H9 (cell line): ENCODE results near the gene OR2AE1. TPM values are rescaled to one million over a fixed set of nuclear protein-coding genes. Genes with fewer than 3 reads are reported as not detected.

ENCODE experiments used
- DNase-seq: peaks from one replicate; pipeline ENCODE4 v3.0.0-alpha.2; 2017
- H2AFZ ChIP-seq: one replicate; pipeline ENCODE4 v1.6.1; 2013; ENCODE audit warnings: mild to moderate bottlenecking, low read length, control low read depth, moderate library complexity
- H2AK5ac ChIP-seq: 2 replicates; pipeline ENCODE4 v1.6.1; 2013; ENCODE audit warnings: low read length, control low read depth, mixed read lengths; ENCODE audit not compliant: insufficient read length
- H2BK120ac ChIP-seq: one replicate; pipeline ENCODE4 v1.6.1; 2013; ENCODE audit warnings: low read depth, mild to moderate bottlenecking, low read length, control low read depth, inconsistent platforms; ENCODE audit not compliant: poor library complexity, severe bottlenecking
- H2BK12ac ChIP-seq: 2 replicates; pipeline ENCODE4 v1.6.1; 2013; ENCODE audit warnings: low read length, control low read depth, mixed read lengths, low read depth; ENCODE audit not compliant: insufficient read length
- H2BK15ac ChIP-seq: 2 replicates; pipeline ENCODE4 v1.6.1; 2013; ENCODE audit warnings: low read depth, low read length, control low read depth
- H2BK20ac ChIP-seq: one replicate; pipeline ENCODE4 v1.6.1; 2013; ENCODE audit warnings: low read depth, mild to moderate bottlenecking, low read length, control low read depth, inconsistent platforms; ENCODE audit not compliant: poor library complexity, severe bottlenecking
- H2BK5ac ChIP-seq: 2 replicates; pipeline ENCODE4 v1.6.1; 2013; ENCODE audit warnings: low read length, control low read depth, mixed read lengths; ENCODE audit not compliant: insufficient read length
- H3K14ac ChIP-seq: 2 replicates; pipeline ENCODE4 v1.6.1; 2013; ENCODE audit warnings: low read length, control low read depth; ENCODE audit not compliant: insufficient read depth
- H3K18ac ChIP-seq: 2 replicates; pipeline ENCODE4 v1.6.1; 2013; ENCODE audit warnings: low read depth, mild to moderate bottlenecking, mixed read lengths, low read length, control low read depth; ENCODE audit not compliant: insufficient read length
- H3K23ac ChIP-seq: 2 replicates; pipeline ENCODE4 v1.6.1; 2013; ENCODE audit warnings: low read length, control low read depth, mixed read lengths, low read depth; ENCODE audit not compliant: insufficient read length
- H3K23me2 ChIP-seq: 2 replicates; pipeline ENCODE4 v1.6.1; 2013; ENCODE audit warnings: low read depth, mild to moderate bottlenecking, mixed read lengths, low read length, control low read depth; ENCODE audit not compliant: insufficient read length, poor library complexity, severe bottlenecking
- H3K27ac ChIP-seq: 2 replicates; pipeline ENCODE4 v1.5.1; 2013; ENCODE audit warnings: low read length, control low read depth, mixed read lengths, low read depth; ENCODE audit not compliant: insufficient read length
- H3K27me3 ChIP-seq: 2 replicates; pipeline ENCODE4 v1.6.1; 2013; ENCODE audit warnings: low read length, control low read depth, inconsistent platforms; ENCODE audit not compliant: insufficient read depth
- H3K4ac ChIP-seq: 2 replicates; pipeline ENCODE4 v1.6.1; 2013; ENCODE audit warnings: low read depth, mild to moderate bottlenecking, control low read depth, inconsistent platforms, low read length, moderate library complexity
- H3K4me1 ChIP-seq: 2 replicates; pipeline ENCODE4 v1.6.1; 2013; ENCODE audit warnings: low read length, control low read depth, inconsistent platforms; ENCODE audit not compliant: insufficient read depth
- H3K4me2 ChIP-seq: 2 replicates; pipeline ENCODE4 v1.6.1; 2013; ENCODE audit warnings: low read length, control low read depth, mixed read lengths; ENCODE audit not compliant: insufficient read length, insufficient read depth
- H3K56ac ChIP-seq: 2 replicates; pipeline ENCODE4 v1.6.1; 2013; ENCODE audit warnings: low read depth, mild to moderate bottlenecking, mixed read lengths, low read length, control low read depth; ENCODE audit not compliant: insufficient read length
- H3K79me1 ChIP-seq: 2 replicates; pipeline ENCODE4 v1.6.1; 2013; ENCODE audit warnings: low read depth, mild to moderate bottlenecking, moderate library complexity, low read length, control low read depth, inconsistent platforms; ENCODE audit not compliant: insufficient read depth, poor library complexity, severe bottlenecking
- H3K79me2 ChIP-seq: 2 replicates; pipeline ENCODE4 v1.6.1; 2013; ENCODE audit warnings: low read length, control low read depth, inconsistent platforms; ENCODE audit not compliant: insufficient read depth
- H3K9ac ChIP-seq: 2 replicates; pipeline ENCODE4 v1.6.1; 2013; ENCODE audit warnings: low read length, control low read depth, mixed read lengths; ENCODE audit not compliant: insufficient read length; ENCODE audit errors: extremely low read depth
- H3K9me3 ChIP-seq: one replicate; pipeline ENCODE4 v1.6.1; 2013; ENCODE audit warnings: low read depth, low read length, inconsistent platforms; ENCODE audit not compliant: control insufficient read depth
- H3T11ph ChIP-seq: one replicate; pipeline ENCODE4 v1.6.1; 2013; ENCODE audit warnings: mild to moderate bottlenecking, low read length, control low read depth, inconsistent platforms
- H4K20me1 ChIP-seq: one replicate; pipeline ENCODE4 v1.6.1; 2013; ENCODE audit not compliant: control insufficient read depth, insufficient read length, insufficient read depth
- H4K5ac ChIP-seq: 2 replicates; pipeline ENCODE4 v1.6.1; 2013; ENCODE audit warnings: low read depth, mild to moderate bottlenecking, mixed read lengths, low read length, control low read depth; ENCODE audit not compliant: insufficient read length
- H4K8ac ChIP-seq: replicated peaks from 2 replicates; pipeline ENCODE4 v1.6.1; 2013; ENCODE audit warnings: low read length, control low read depth, mixed read lengths, low read depth; ENCODE audit not compliant: insufficient read length
- H4K91ac ChIP-seq: 2 replicates; pipeline ENCODE4 v1.6.1; 2013; ENCODE audit warnings: low read depth, mild to moderate bottlenecking, moderate library complexity, mixed read lengths, low read length, control low read depth; ENCODE audit not compliant: insufficient read length
- H3K27ac Mint-ChIP-seq, 3 experiments: 2 replicates in 2 of 3; 3 replicates in 1 of 3; pipeline ENCODE4 v1.8.0; 2020 to 2021; ENCODE audit warnings: mixed read lengths in 3 of 3, mild to moderate bottlenecking in 1 of 3, moderate library complexity in 1 of 3
- H3K27me3 Mint-ChIP-seq: 2 replicates; pipeline ENCODE4 v1.8.0; 2021; ENCODE audit warnings: low read depth, mild to moderate bottlenecking, moderate library complexity, mixed read lengths
- H3K36me3 Mint-ChIP-seq, 3 experiments: 2 replicates in 2 of 3; 3 replicates in 1 of 3; pipeline ENCODE4 v1.8.0; 2020 to 2021; ENCODE audit warnings: low read depth in 3 of 3, mixed read lengths in 3 of 3; ENCODE audit not compliant: insufficient read depth in 1 of 3
- H3K4me1 Mint-ChIP-seq, 2 experiments: 2 replicates each; pipeline ENCODE4 v1.8.0; 2020; ENCODE audit warnings: mixed read lengths in 2 of 2
- H3K4me3 Mint-ChIP-seq, 2 experiments: 2 replicates in 1 of 2; 3 replicates in 1 of 2; pipeline ENCODE4 v1.8.0; 2020 to 2021; ENCODE audit warnings: mild to moderate bottlenecking in 2 of 2, mixed read lengths in 2 of 2, moderate library complexity in 1 of 2
- H3K9me3 Mint-ChIP-seq, 2 experiments: 2 replicates in 1 of 2; 3 replicates in 1 of 2; pipeline ENCODE4 v1.8.0; 2020; ENCODE audit warnings: mild to moderate bottlenecking in 2 of 2, mixed read lengths in 2 of 2, moderate library complexity in 1 of 2
- WGBS: extraction: QIAGEN DNeasy Blood & Tissue Kit; methylation state at CpG from one replicate; pipeline ENCODE4 v1.1.7; 2013; ENCODE audit warnings: missing lambda C conversion rate, low lambda C conversion rate, mixed read lengths; ENCODE audit not compliant: insufficient read length; ENCODE audit errors: extremely low coverage; 5-methylcytosine and 5-hydroxymethylcytosine counted together
- total RNA-seq: library from RNA; stranded (reverse); gene quantifications from 2 replicates; pipeline ENCODE4 v1.2.1, GENCODE V29; 2021
- TF ChIP-seq, protein P1 (sequence below): fragments of 200-600 bp; sonication (generic); conservative IDR thresholded peaks from 3 replicates; pipeline ENCODE4 v1.8.0; 2021; ENCODE audit warnings: antibody characterized with exemption, mild to moderate bottlenecking

OR2AE1 gene
- total RNA-seq, 1 experiment from 2014 or later, result not detected

DNA sequence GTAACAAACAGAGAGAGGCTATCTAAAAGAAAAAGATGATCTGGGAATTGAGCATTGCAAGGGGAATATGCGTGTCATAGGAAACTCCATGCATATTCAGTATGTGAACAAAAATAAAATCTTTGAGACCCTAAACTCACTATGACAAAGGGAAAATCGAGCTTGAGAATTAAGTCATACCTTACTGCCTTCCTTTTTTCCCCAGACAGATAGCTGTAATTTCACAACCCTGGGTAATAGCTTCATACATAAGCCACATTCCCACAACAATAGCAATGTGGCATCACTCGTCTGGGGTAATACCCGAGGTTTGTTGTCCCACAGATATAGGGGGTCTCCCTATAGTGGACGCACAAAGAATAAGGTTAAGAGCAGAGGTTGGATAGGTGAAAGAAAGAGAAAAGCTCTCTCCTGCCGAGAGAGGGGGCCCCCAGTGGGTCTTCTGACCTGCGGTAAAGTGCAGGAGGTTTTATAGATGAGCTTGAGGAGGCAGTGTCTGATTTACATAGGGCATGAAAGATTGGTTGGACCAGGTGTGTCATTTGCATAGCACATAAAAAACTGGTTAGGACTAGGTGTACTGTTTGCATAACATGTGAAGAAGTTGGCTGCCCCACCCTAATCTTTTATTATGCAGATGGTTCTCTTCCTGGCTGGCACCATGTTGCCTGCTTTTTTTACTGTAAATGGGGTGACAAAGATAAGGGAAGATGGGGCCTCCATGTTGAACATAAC lies 37.4 kb downstream of the OR2AE1 start:
- Histone ChIP-seq H3K23me2 (no peaks in the 10 kb centered on the region), H4K5ac (no peak overlapping the region), H2BK12ac (no peak overlapping the region), H3K27me3 (no peaks in the 10 kb centered on the region), H2BK15ac (no peak overlapping the region), H3K79me1 (no peaks in the 10 kb centered on the region), H4K20me1 (no peaks in the 10 kb centered on the region), H3K4ac (no peak overlapping the region), H3K56ac (no peak overlapping the region), H2AFZ (no peak overlapping the region), H2BK20ac (no peak overlapping the region), H3K23ac (no peak overlapping the region), H3K4me2 (no peak overlapping the region), H3K4me1 (peaks cover 18% of the 10 kb centered on the region; the same call in 1 of the 2 replicates), H4K91ac (no peak overlapping the region), H3K18ac (no peak overlapping the region), H2BK120ac (no peak overlapping the region), H2AK5ac (no peak overlapping the region), H3K27ac (peak overlapping the region; percentile 14), H3K9ac (no peak overlapping the region), H2BK5ac (no peak overlapping the region), H4K8ac (no peak overlapping the region), H3K79me2 (no peaks in the 10 kb centered on the region), H3K9me3 (no peaks in the 10 kb centered on the region), H3T11ph (no peak overlapping the region), H3K14ac (no peak overlapping the region)
- Mint-ChIP-seq H3K4me3 (peak overlapping the region in 1 of 2 experiments; percentile 58; a peak in 2 of 5 replicates), H3K9me3 (no peaks in the 10 kb centered on the region), H3K4me1 (peaks cover 55 to 68% of the 10 kb centered on the region in 2 experiments), H3K27me3 (no peaks in the 10 kb centered on the region), H3K36me3 (no peaks in the 10 kb centered on the region; a peak in 1 of 7 replicates), H3K27ac (peak overlapping the region in 2 of 3 experiments; percentile 59 to 98; a peak in 6 of 7 replicates)
- no CpG with 5 or more reads among the region's 7 CpGs for WGBS
- DNase-seq, result peak; percentile 33
- TF ChIP-seq, protein P1, sequence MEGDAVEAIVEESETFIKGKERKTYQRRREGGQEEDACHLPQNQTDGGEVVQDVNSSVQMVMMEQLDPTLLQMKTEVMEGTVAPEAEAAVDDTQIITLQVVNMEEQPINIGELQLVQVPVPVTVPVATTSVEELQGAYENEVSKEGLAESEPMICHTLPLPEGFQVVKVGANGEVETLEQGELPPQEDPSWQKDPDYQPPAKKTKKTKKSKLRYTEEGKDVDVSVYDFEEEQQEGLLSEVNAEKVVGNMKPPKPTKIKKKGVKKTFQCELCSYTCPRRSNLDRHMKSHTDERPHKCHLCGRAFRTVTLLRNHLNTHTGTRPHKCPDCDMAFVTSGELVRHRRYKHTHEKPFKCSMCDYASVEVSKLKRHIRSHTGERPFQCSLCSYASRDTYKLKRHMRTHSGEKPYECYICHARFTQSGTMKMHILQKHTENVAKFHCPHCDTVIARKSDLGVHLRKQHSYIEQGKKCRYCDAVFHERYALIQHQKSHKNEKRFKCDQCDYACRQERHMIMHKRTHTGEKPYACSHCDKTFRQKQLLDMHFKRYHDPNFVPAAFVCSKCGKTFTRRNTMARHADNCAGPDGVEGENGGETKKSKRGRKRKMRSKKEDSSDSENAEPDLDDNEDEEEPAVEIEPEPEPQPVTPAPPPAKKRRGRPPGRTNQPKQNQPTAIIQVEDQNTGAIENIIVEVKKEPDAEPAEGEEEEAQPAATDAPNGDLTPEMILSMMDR, result no peak
